Spleen (tissue), 11 donors: Measurements from ENCODE around the gene CXCR1. TPM values are rescaled to one million over a fixed set of nuclear protein-coding genes. Genes with fewer than 3 reads are reported as not detected.

Source experiments
- DNase-seq: peaks from one replicate; pipeline ENCODE4 v3.0.0-alpha.2; 2020
- H3K27ac ChIP-seq, 8 donors: fragments of 200-600 bp; sonication (generic) in 7 of 8; 1 replicate in 4 of 8; 2 replicates in 4 of 8; pipeline versions ENCODE4 v1.5.0 to v1.8.0; 2016 to 2021; ENCODE audit warnings: inconsistent platforms in 4 of 8, mild to moderate bottlenecking in 4 of 8, moderate library complexity in 1 of 8
- H3K27me3 ChIP-seq, 7 donors: fragments of 200-600 bp; sonication (generic) in 6 of 7; replicated peaks in 1 of 7; 1 replicate in 4 of 7; 2 replicates in 3 of 7; pipeline versions ENCODE4 v1.5.0 to v1.8.0; 2016 to 2021; ENCODE audit warnings: inconsistent platforms in 3 of 7, mild to moderate bottlenecking in 1 of 7
- H3K36me3 ChIP-seq, 6 donors: fragments of 200-600 bp; sonication (generic) in 5 of 6; 1 replicate in 4 of 6; 2 replicates in 2 of 6; pipeline versions ENCODE4 v1.5.0 to v1.8.0; 2016 to 2021; ENCODE audit warnings: inconsistent platforms in 2 of 6
- H3K4me1 ChIP-seq, 6 donors: fragments of 200-600 bp; sonication (generic) in 5 of 6; 1 replicate in 3 of 6; 2 replicates in 3 of 6; pipeline versions ENCODE4 v1.5.0 to v1.8.0; 2016 to 2021; ENCODE audit warnings: inconsistent platforms in 3 of 6
- H3K4me3 ChIP-seq, 8 donors: fragments of 200-600 bp; sonication (generic) in 7 of 8; 1 replicate in 4 of 8; 2 replicates in 4 of 8; pipeline versions ENCODE4 v1.5.0 to v1.8.0; 2016 to 2021; ENCODE audit warnings: inconsistent platforms in 4 of 8, mild to moderate bottlenecking in 4 of 8, moderate library complexity in 2 of 8
- H3K9me3 ChIP-seq, 8 donors: fragments of 200-600 bp; sonication (generic) in 7 of 8; 1 replicate in 4 of 8; 2 replicates in 4 of 8; pipeline versions ENCODE4 v1.5.0 to v1.8.0; 2016 to 2021; ENCODE audit warnings: inconsistent platforms in 4 of 8
- CTCF ChIP-seq, 11 experiments: fragments of 200-600 bp in 7 of 11; fragments of 450-650 bp in 4 of 11; sonication (generic) in 4 of 11; IDR thresholded peaks in 8 of 11; conservative IDR thresholded peaks in 3 of 11; 1 replicate in 7 of 11; 2 replicates in 4 of 11; pipeline versions ENCODE4 v1.4.0 to v1.8.0; 2016 to 2021; ENCODE audit warnings: antibody characterized with exemption in 11 of 11, inconsistent platforms in 4 of 11, mild to moderate bottlenecking in 1 of 11
- POLR2A ChIP-seq, 3 donors: fragments of 450-650 bp; IDR thresholded peaks; one replicate each; pipeline ENCODE4 v1.5.1; 2017; ENCODE audit warnings: antibody characterized with exemption in 3 of 3, mild to moderate bottlenecking in 1 of 3
- POLR2AphosphoS5 ChIP-seq, 3 donors: sonication (generic); formaldehyde crosslinking; IDR thresholded peaks; one replicate each; pipeline ENCODE4 v1.5.1; 2017; ENCODE audit warnings: antibody characterized with exemption in 3 of 3
- WGBS, 5 donors: extraction: QIAGEN DNeasy Blood & Tissue Kit in 3 of 5; methylation state at CpG; one replicate each; pipeline versions ENCODE4 v1.1.5 to v1.1.7; 2013 to 2018; 5-methylcytosine and 5-hydroxymethylcytosine counted together
- intact Hi-C: fragments of 100-400 bp; cut with DNase I; formaldehyde crosslinking; loops from one replicate; pipeline ENCODE4 v1.15.0; 2023; ENCODE audit warnings: low total_unique reads
- polyA plus RNA-seq, 3 donors: library from polyadenylated mRNA; stranded (reverse); fragments of 200-250 nt; gene quantifications; one replicate each; pipeline ENCODE4 v1.2.1, GENCODE V29; 2013
- total RNA-seq, 7 donors: library from RNA; depleted of rRNA in 3 of 7; stranded (reverse); fragments of >200 nt in 3 of 7; fragmentation: NEBNext Ultra II Directional in 4 of 7; extraction: Animal tissue kit (Norgen Biotek cat#: 25700) in 4 of 7; gene quantifications; one replicate each; pipeline versions ENCODE4 v1.1.0 to v1.2.1, GENCODE V29; 2016 to 2021
- donor health status: healthy with polysubstance abuse.
- donor health status: DM: no; HTN: no; CAD: no; lungs with moderate emphysema.
- donor health status: DM: no; HTN: no; CAD: no.
- donor health status: Bipolar disorder and iron deficiency.
- donor health status: healthy.
- donor health status: DM: no; HTN: no; CAD: no.
- donor health status: DM: yes; HTN: yes; CAD: no.

Gene CXCR1
- total and polyA plus RNA-seq, 10 donors: 0.70 to 139 (median 39.2) TPM

GRCh38 chr2:218192902-218193430 lies 26.2 kb upstream of the CXCR1 start:
- TF ChIP-seq CTCF (IDR thresholded peaks at IDR 0.05 in 8 of 11, conservative IDR thresholded peaks at IDR 0.05 in 3 of 11): no peak
- no peak for TF ChIP-seq POLR2AphosphoS5 (IDR thresholded peaks at IDR 0.05)
- TF ChIP-seq POLR2A (IDR thresholded peaks at IDR 0.05): no peak
- Histone ChIP-seq H3K27me3 (no peaks in the 10 kb centered on the region), H3K4me1 (peaks cover 0 to 10% (median 0%) of the 10 kb centered on the region in 6 donors), H3K4me3 (no peak overlapping the region), H3K36me3 (no peaks in the 10 kb centered on the region), H3K9me3 (no peaks in the 10 kb centered on the region), H3K27ac (no peak overlapping the region)
- no peak for DNase-seq
- intact Hi-C loops: no loop called here
- WGBS, 5 donors: 68 to 84% (median 72%) methylated on average over 3 of the region's 3 CpGs

GRCh38 chr2:218188528-218188927 lies 21.8 kb upstream of the CXCR1 start:
- TF ChIP-seq POLR2A (IDR thresholded peaks at IDR 0.05) (no peak), POLR2AphosphoS5 (IDR thresholded peaks at IDR 0.05) (no peak), CTCF (IDR thresholded peaks at IDR 0.05 in 8 of 11, conservative IDR thresholded peaks at IDR 0.05 in 3 of 11) (no peak)
- Histone ChIP-seq H3K4me1 (peaks cover 0 to 20% (median 7%) of the 10 kb centered on the region in 6 donors), H3K4me3 (no peak overlapping the region), H3K27ac (no peak overlapping the region), H3K27me3 (no peaks in the 10 kb centered on the region), H3K9me3 (no peaks in the 10 kb centered on the region), H3K36me3 (no peaks in the 10 kb centered on the region)
- WGBS, 5 donors: 91 to 99% (median 96%) methylated on average over 2 of the region's 2 CpGs
- intact Hi-C loops: loop anchor here (5.0 kb wide), 1 partner anchor 69 kb away; no protein-coding TSS in a partner anchor
- DNase-seq: no peak

- intact Hi-C loops: loop anchor here (5.0 kb wide), 1 partner anchor 70 kb away; no protein-coding TSS in a partner anchor
- no peak overlapping the region for H3K4me3 ChIP-seq
- 90 to 94% (median 91%) methylated on average over 4 of the region's 4 CpGs for WGBS, 5 donors
- H3K4me1 ChIP-seq: peaks cover 0 to 13% (median 7%) of the 10 kb centered on the region in 6 donors
- no peak overlapping the region for H3K27ac ChIP-seq
- DNase-seq: no peak
- H3K27me3 ChIP-seq: no peaks in the 10 kb centered on the region
- no peaks in the 10 kb centered on the region for H3K36me3 ChIP-seq
- H3K9me3 ChIP-seq: no peaks in the 10 kb centered on the region
- TF ChIP-seq POLR2A (IDR thresholded peaks at IDR 0.05) (no peak), POLR2AphosphoS5 (IDR thresholded peaks at IDR 0.05) (no peak), CTCF (IDR thresholded peaks at IDR 0.05 in 8 of 11, conservative IDR thresholded peaks at IDR 0.05 in 3 of 11) (no peak)
Measured at GRCh38 chr2:218187296-218188015, 20.7 kb upstream of the CXCR1 start.

- Histone ChIP-seq H3K4me3 (no peak overlapping the region), H3K9me3 (no peaks in the 10 kb centered on the region), H3K27ac (no peak overlapping the region), H3K36me3 (no peaks in the 10 kb centered on the region), H3K4me1 (peaks cover 0 to 10% (median 7%) of the 10 kb centered on the region in 6 donors), H3K27me3 (no peaks in the 10 kb centered on the region)
- no peak for TF ChIP-seq CTCF (IDR thresholded peaks at IDR 0.05 in 8 of 11, conservative IDR thresholded peaks at IDR 0.05 in 3 of 11)
- no peak for TF ChIP-seq POLR2A (IDR thresholded peaks at IDR 0.05)
- no peak for TF ChIP-seq POLR2AphosphoS5 (IDR thresholded peaks at IDR 0.05)
- DNase-seq: no peak
- intact Hi-C loops: loop anchor here (5.0 kb wide), 1 partner anchor 70 kb away; no protein-coding TSS in a partner anchor
- 44 to 66% (median 58%) methylated on average over 1 of the region's 1 CpG for WGBS, 5 donors
Measured at GRCh38 chr2:218186876-218187275, 20.1 kb upstream of the CXCR1 start.
